ENCODE data around the gene TEKT2.

GRCh38 chr1:36092166-36092797 is 8.4 kb downstream of the TEKT2 start:
- TF ChIP-seq CTCF (IDR thresholded peaks at IDR 0.05; ENCODE audit: low read depth, low read length): no peak
- no peak for TF ChIP-seq EZH2phosphoT487 (IDR thresholded peaks at IDR 0.05; ENCODE audit: low read depth)

All from OCI-LY3 (cell line).